ENCODE results near the gene IFNA7. TPM values are rescaled to one million over a fixed set of nuclear protein-coding genes. Genes with fewer than 3 reads are reported as not detected.
"Not testable (repeated sequence)": the region's sequence is repeated elsewhere in the genome, so short reads cannot be mapped to it uniquely, and the experiment has no call there.

The IFNA7 gene
- total RNA-seq (not detected), polyA plus RNA-seq (not detected)

DNA sequence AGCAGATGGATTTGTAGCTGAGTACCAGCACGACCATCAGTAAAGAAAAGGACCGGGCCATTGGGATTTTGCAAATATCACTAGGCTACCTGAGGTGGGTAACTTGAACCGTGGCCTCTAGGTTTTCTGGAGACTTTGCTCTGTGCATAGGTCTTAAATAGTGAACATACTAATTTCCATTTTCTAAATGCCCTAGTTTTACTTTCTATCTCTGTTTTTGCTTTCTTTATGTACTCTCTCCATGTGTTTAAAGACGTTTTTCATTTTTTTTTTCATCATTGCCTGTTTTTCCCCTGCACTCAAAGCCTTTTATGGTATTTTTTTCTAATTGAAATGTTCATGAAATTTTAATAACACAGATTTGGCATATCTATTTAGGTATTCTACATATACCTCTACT, at the start of gene IFNA7:
IFNA7 (minus strand) TSS at position 101 of the 400 bp plus-strand sequence; CDS start at position 61, 40 bp downstream.
- H3K27me3 ChIP-seq (ENCODE audit: insufficient read depth, low read length, poor library complexity, severe bottlenecking); POLR2A ChIA-PET; H3K4me1 Mint-ChIP-seq; DNase-seq; H3K27ac Mint-ChIP-seq; H3K36me3 Mint-ChIP-seq; H3K9me3 ChIP-seq (ENCODE audit: low read length); H3K27ac ChIP-seq (ENCODE audit: low read depth, low read length); H3K36me3 ChIP-seq (ENCODE audit: insufficient read depth, low read length); CTCF ChIA-PET; H3K4me3 ChIP-seq (ENCODE audit: low read length); H3K4me1 ChIP-seq (ENCODE audit: insufficient read depth, low read length); H3K4me3 Mint-ChIP-seq; H3K9me3 Mint-ChIP-seq: not testable (repeated sequence)
- peaks cover 16 to 44% of the 10 kb centered on the region in 2 donors for H3K27me3 Mint-ChIP-seq

DNA sequence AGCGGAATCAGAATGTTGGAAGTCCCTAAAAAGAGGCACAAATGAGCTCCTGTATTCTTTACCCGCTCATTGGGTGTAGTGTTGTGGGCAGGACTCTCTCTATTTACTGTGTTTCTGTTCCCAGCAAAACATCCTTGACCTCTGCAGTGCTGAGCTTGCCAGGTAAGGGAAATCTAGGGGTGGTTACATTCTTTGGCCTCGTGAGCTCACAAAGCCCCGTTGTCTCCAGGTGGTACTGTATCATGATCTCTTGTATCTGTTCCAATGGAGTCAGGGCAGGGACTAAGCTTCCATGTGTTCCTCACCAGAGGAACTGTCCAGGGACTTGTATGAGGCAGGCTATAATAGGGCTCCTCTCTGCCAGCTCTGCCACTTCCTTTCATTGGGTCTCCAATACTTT, 49.6 kb upstream of the IFNA7 start:
- H3K4me3 Mint-ChIP-seq = no peak overlapping the region
- Histone ChIP-seq H3K27ac (ENCODE audit: low read depth, low read length) (no peak overlapping the region), H3K4me3 (ENCODE audit: low read length) (no peak overlapping the region), H3K9me3 (ENCODE audit: low read length) (no peaks in the 10 kb centered on the region), H3K4me1 (ENCODE audit: insufficient read depth, low read length) (peaks cover 4% of the 10 kb centered on the region), H3K27me3 (ENCODE audit: insufficient read depth, low read length, poor library complexity, severe bottlenecking) (no peaks in the 10 kb centered on the region), H3K36me3 (ENCODE audit: insufficient read depth, low read length) (no peaks in the 10 kb centered on the region)
- no peaks in the 10 kb centered on the region for H3K36me3 Mint-ChIP-seq
- peaks cover 6 to 7% (median 7%) of the 10 kb centered on the region in 3 donors for H3K4me1 Mint-ChIP-seq
- H3K9me3 Mint-ChIP-seq = no peaks in the 10 kb centered on the region
- ChIA-PET CTCF (interaction anchor here (0.7 to 2.2 kb wide), 5 partner anchors 14 to 140 kb away, joined by 3 to 10 read pairs (median 4); no protein-coding TSS in a partner anchor), POLR2A (no interaction called here)
- peaks cover 8 to 40% of the 10 kb centered on the region in 2 donors for H3K27me3 Mint-ChIP-seq
- DNase-seq = no peak
- no peak overlapping the region for H3K27ac Mint-ChIP-seq

DNA sequence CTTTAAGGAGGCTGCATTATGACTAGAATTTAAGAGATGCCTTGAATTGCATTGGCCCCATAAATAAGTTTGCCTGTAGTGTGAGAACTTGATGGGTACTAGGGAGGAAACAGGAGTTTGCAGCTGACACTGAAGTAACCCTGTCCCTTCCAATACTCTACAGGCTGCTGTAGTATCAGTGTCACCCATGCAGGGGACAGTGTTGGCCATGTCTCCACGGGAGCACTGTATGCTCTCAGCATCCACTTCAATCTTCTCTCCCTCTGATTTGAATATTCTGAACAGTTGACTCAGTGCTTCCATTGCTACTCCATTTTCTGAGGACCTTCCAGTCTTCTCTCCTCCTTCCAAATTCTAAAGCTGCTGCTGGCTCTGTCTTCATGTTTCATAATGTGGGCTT, 49.2 kb upstream of the IFNA7 start:
- Mint-ChIP-seq H3K36me3 (no peaks in the 10 kb centered on the region), H3K4me1 (peaks cover 6 to 7% (median 7%) of the 10 kb centered on the region in 3 donors), H3K27ac (peak overlapping the region in 1 of 8 donors; percentile 1), H3K9me3 (no peaks in the 10 kb centered on the region), H3K27me3 (peaks cover 8 to 37% of the 10 kb centered on the region in 2 donors), H3K4me3 (no peak overlapping the region)
- no peak overlapping the region for H3K4me3 ChIP-seq (ENCODE audit: low read length)
- H3K9me3 ChIP-seq (ENCODE audit: low read length) = no peaks in the 10 kb centered on the region
- DNase-seq = no peak
- no peaks in the 10 kb centered on the region for H3K36me3 ChIP-seq (ENCODE audit: insufficient read depth, low read length)
- ChIA-PET POLR2A (no interaction called here), CTCF (interaction anchor here (0.7 kb wide), 1 partner anchor 140 kb away, joined by 3 read pairs; no protein-coding TSS in a partner anchor)
- peaks cover 4% of the 10 kb centered on the region for H3K4me1 ChIP-seq (ENCODE audit: insufficient read depth, low read length)
- no peaks in the 10 kb centered on the region for H3K27me3 ChIP-seq (ENCODE audit: insufficient read depth, low read length, poor library complexity, severe bottlenecking)
- no peak overlapping the region for H3K27ac ChIP-seq (ENCODE audit: low read depth, low read length)

DNA sequence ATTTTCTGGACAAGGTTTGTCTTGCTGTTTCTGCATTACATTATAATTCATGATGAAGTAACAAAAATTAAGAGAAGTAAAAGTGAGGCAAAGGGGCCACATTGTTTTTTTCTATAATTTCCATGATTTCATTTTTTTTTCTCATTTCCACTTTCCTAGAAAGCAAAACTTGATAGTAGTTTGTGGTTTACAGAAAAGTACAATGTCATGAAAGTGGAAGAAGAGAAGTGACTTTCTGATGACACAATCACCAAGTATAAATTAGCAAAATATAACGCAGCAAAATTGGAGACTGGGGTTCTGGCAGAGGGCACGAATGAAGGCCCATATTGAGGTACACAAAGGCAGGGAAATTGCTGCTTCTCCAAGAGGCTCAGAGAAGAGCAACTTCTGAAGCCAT, 42.8 kb upstream of the IFNA7 start:
- peaks cover 0 to 2% (median 0%) of the 10 kb centered on the region in 3 donors for H3K36me3 Mint-ChIP-seq
- Histone ChIP-seq H3K36me3 (ENCODE audit: insufficient read depth, low read length) (no peaks in the 10 kb centered on the region), H3K4me1 (ENCODE audit: insufficient read depth, low read length) (no peaks in the 10 kb centered on the region), H3K4me3 (ENCODE audit: low read length) (no peak overlapping the region), H3K27me3 (ENCODE audit: insufficient read depth, low read length, poor library complexity, severe bottlenecking) (no peaks in the 10 kb centered on the region), H3K27ac (ENCODE audit: low read depth, low read length) (no peak overlapping the region), H3K9me3 (ENCODE audit: low read length) (no peaks in the 10 kb centered on the region)
- H3K27me3 Mint-ChIP-seq = peaks cover 7 to 33% of the 10 kb centered on the region in 2 donors
- no peak for DNase-seq
- no peaks in the 10 kb centered on the region for H3K4me1 Mint-ChIP-seq
- POLR2A ChIA-PET = no interaction called here
- no peaks in the 10 kb centered on the region for H3K9me3 Mint-ChIP-seq
- no peak overlapping the region for H3K27ac Mint-ChIP-seq
- H3K4me3 Mint-ChIP-seq = no peak overlapping the region
- CTCF ChIA-PET = interaction anchor here (1.4 kb wide), 1 partner anchor 62 kb away, joined by 4 read pairs; no protein-coding TSS in a partner anchor

DNA sequence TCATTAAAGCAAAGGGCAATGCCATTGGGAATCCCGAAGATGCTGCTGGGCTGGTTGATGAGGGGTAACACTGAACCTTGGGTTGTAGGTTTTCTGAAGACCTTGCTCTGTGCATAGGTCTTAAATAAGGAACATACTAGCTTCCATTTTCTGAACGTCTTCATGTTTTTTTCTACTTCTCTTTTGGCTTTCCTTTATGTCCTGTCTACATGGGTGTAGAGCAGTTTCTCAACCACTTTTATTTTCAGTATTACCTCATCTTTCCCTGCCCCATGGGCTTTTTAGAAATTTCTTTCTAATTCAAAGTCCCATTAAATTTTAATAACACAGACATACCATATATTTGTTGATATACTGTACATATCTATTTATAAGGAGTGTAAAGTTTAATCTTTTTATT, 37.9 kb upstream of the IFNA7 start, which contains the start of gene IFNA14:
IFNA14 (minus strand) TSS at position 95 of the 400 bp plus-strand sequence; CDS start at position 25, 70 bp downstream.
- no peaks in the 10 kb centered on the region for H3K9me3 ChIP-seq (ENCODE audit: low read length)
- H3K4me1 Mint-ChIP-seq = peaks cover 9 to 13% (median 12%) of the 10 kb centered on the region in 3 donors
- H3K9me3 Mint-ChIP-seq = no peaks in the 10 kb centered on the region
- peaks cover 5% of the 10 kb centered on the region for H3K4me1 ChIP-seq (ENCODE audit: insufficient read depth, low read length)
- H3K36me3 ChIP-seq (ENCODE audit: insufficient read depth, low read length) = no peaks in the 10 kb centered on the region
- no peak within 1 kb of the TSS for H3K27ac Mint-ChIP-seq
- H3K36me3 Mint-ChIP-seq = no peaks in the 10 kb centered on the region
- CTCF ChIA-PET = interaction anchor here (1.2 kb wide), 1 partner anchor 156 kb away, joined by 3 read pairs; no protein-coding TSS in a partner anchor
- POLR2A ChIA-PET = no interaction called here
- peaks cover 11 to 45% of the 10 kb centered on the region in 2 donors for H3K27me3 Mint-ChIP-seq
- H3K27me3 ChIP-seq (ENCODE audit: insufficient read depth, low read length, poor library complexity, severe bottlenecking) = no peaks in the 10 kb centered on the region
- H3K4me3 Mint-ChIP-seq = no peak within 1 kb of the TSS
- no peak within 1 kb of the TSS for H3K4me3 ChIP-seq (ENCODE audit: low read length)
- no peak for DNase-seq
- H3K27ac ChIP-seq (ENCODE audit: low read depth, low read length) = no peak within 1 kb of the TSS

DNA sequence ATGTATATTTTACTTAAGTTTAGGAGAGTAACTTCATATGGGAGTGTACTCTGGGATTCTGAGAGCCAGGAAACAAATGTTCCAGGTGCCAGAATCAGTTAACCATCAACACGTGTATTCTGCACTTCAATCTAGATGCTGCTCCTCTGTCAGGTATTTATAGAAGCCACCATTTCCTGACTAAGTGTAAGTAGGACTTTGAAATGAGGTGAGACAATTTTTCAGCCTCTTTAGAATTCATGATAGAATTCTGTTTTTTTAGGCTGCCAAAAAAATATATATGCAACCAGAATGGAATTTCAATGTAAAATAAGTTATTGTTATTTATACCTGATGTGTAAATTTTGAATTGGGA, 34.3 kb upstream of the IFNA7 start:
- CTCF ChIA-PET = interaction anchor here (0.6 to 2.1 kb wide), 20 partner anchors 16 to 554 kb away, joined by 3 to 11 read pairs (median 4); no protein-coding TSS in a partner anchor
- DNase-seq; H3K9me3 Mint-ChIP-seq; POLR2A ChIA-PET; H3K4me3 ChIP-seq (ENCODE audit: low read length); H3K27ac ChIP-seq (ENCODE audit: low read depth, low read length); H3K27me3 ChIP-seq (ENCODE audit: insufficient read depth, low read length, poor library complexity, severe bottlenecking); H3K27ac Mint-ChIP-seq; H3K36me3 ChIP-seq (ENCODE audit: insufficient read depth, low read length); H3K9me3 ChIP-seq (ENCODE audit: low read length); H3K4me1 ChIP-seq (ENCODE audit: insufficient read depth, low read length); H3K36me3 Mint-ChIP-seq: not testable (repeated sequence)
- Mint-ChIP-seq H3K4me3 (peak overlapping the region in 6 of 7 donors; percentile 25 to 61 (median 51)), H3K4me1 (peaks cover 9 to 13% (median 12%) of the 10 kb centered on the region in 3 donors), H3K27me3 (peaks cover 13 to 26% of the 10 kb centered on the region in 2 donors)

DNA sequence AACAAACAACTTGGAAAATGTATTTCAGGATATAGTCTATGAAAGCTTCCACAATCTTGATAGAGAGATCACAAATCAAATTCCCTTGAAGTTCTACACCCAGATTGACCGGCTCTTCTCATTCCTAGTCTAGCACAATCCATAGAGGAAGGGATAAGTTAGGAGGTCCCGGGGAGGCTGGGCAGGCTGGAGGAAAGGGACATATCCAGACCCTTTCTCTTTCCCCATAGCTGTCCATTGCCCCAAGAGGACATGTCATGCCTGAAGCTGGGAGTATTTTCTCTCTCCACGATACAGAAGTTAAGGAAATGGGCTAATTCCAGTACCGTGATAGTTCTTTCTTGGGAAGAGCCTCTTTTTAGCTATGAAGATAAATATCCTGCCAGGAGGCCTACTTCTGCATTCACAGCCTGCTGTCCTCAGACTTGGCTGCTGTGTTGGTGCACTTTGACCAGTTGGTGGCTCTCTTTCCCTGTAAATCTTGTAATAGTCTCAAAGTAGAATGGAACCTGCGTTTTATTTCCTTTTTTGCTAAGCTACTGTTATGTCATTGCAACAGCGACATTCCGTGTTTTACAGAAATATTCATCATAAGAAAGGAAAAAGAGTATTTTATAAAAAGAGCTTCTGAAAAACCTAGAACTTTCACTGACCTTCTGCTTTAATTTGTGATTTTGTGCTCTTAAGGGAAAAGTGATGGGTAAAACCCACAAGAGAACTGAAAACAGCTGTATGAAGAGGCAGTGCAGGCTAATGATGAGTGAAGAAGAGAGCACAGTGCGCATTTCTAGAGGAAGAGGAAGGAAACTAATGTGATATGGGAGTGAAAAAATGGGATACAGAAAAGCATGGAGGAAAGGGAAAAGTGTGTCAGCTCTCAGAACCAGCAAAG, 33.7 kb upstream of the IFNA7 start:
- H3K36me3 Mint-ChIP-seq; H3K9me3 Mint-ChIP-seq; H3K36me3 ChIP-seq (ENCODE audit: insufficient read depth, low read length); H3K9me3 ChIP-seq (ENCODE audit: low read length); H3K4me1 ChIP-seq (ENCODE audit: insufficient read depth, low read length); H3K4me3 ChIP-seq (ENCODE audit: low read length); H3K27me3 ChIP-seq (ENCODE audit: insufficient read depth, low read length, poor library complexity, severe bottlenecking); H3K27ac ChIP-seq (ENCODE audit: low read depth, low read length): not testable (repeated sequence)
- POLR2A ChIA-PET = interaction anchor here (0.6 kb wide), 1 partner anchor 567 kb away, joined by 4 read pairs; the partner anchor contains the start of gene MTAP
- H3K4me3 Mint-ChIP-seq = peak overlapping the region; percentile 25 to 61 (median 48)
- peaks cover 13 to 22% of the 10 kb centered on the region in 2 donors for H3K27me3 Mint-ChIP-seq
- H3K4me1 Mint-ChIP-seq = peaks cover 9 to 13% (median 12%) of the 10 kb centered on the region in 3 donors
- DNase-seq = peak in 2 of 5 donors; percentile 21 to 39
- CTCF ChIA-PET = interaction anchor here (0.6 to 2.1 kb wide), 24 partner anchors 10 to 555 kb away, joined by 3 to 11 read pairs (median 4); no protein-coding TSS in a partner anchor
- H3K27ac Mint-ChIP-seq = peak overlapping the region in 1 of 8 donors; percentile 74

DNA sequence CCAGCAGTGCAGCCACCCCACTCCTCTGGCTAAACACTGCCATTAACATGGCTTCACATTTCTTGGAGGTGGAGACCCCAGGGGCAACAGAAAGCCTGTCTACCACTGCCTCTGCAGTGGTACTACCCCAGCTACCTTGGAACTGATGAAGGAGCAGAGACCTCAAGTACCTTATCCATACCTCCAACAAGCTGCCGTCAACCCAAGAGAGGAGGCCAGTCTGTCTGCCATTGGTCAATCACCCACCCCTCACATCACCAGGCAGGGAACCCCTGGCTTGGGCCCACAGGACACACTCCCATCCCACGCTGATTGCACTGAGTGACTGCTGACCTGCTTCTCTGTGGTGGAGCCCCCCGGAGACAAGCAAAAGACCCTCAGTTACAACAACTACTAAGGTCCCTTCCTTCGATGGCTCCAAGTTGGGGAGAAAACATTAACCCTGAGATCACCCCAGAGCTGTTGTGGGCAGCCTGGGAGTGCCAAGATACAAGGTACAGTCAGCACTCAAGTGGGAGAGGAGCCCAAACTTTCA, 32.2 kb upstream of the IFNA7 start:
- Mint-ChIP-seq H3K9me3 (no peaks in the 10 kb centered on the region), H3K36me3 (no peaks in the 10 kb centered on the region), H3K4me3 (no peak overlapping the region), H3K4me1 (peaks cover 9 to 13% (median 12%) of the 10 kb centered on the region in 3 donors), H3K27ac (no peak overlapping the region), H3K27me3 (peaks cover 9 to 17% of the 10 kb centered on the region in 2 donors)
- Histone ChIP-seq H3K36me3 (ENCODE audit: insufficient read depth, low read length) (no peaks in the 10 kb centered on the region), H3K27ac (ENCODE audit: low read depth, low read length) (no peak overlapping the region), H3K27me3 (ENCODE audit: insufficient read depth, low read length, poor library complexity, severe bottlenecking) (no peaks in the 10 kb centered on the region), H3K4me1 (ENCODE audit: insufficient read depth, low read length) (peaks cover 5% of the 10 kb centered on the region), H3K9me3 (ENCODE audit: low read length) (no peaks in the 10 kb centered on the region), H3K4me3 (ENCODE audit: low read length) (no peak overlapping the region)
- DNase-seq = no peak
- POLR2A ChIA-PET = no interaction called here
- CTCF ChIA-PET = interaction anchor here (1.3 to 2.1 kb wide), 2 partner anchors 25 to 51 kb away, joined by 3 to 5 read pairs; no protein-coding TSS in a partner anchor
